AG09319 (cell line): ENCODE measurements around the gene PHYKPL.
"Not testable (repeated sequence)": the region's sequence is repeated elsewhere in the genome, so short reads cannot be mapped to it uniquely, and the experiment has no call there.

Experiments
- DNase-seq: peaks from one replicate; pipeline ENCODE4 v3.0.0-alpha.2; 2010; ENCODE audit warnings: low read depth; ENCODE audit errors: extremely low read depth
- CTCF ChIP-seq: IDR thresholded peaks from 2 replicates; pipeline ENCODE4 v1.5.1; 2011; ENCODE audit warnings: low read depth, mild to moderate bottlenecking, inconsistent platforms, low read length, moderate library complexity

Gene PHYKPL

GRCh38 chr5:178245389-178245788 is 12.8 kb upstream of the PHYKPL start:
- DNase-seq = no peak
- no peak for TF ChIP-seq CTCF

DNA sequence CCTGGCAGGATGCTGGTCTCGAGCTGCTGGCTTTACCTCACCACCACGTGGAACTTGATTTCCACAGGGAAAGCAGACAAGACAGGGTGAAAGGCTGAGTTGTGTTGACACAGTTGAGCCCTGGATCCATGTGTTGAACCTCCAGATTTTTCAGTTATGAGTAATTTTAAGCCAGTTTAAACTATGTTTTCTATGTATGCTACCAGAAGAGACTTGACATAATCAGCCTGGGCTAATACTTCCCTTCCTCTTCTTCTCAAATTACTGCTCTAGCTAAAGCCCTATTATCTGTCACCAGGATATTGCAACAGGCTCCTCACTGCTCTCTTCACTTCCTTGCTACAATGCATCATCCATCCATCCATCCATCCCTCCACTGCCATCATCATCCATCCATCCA is 12.0 kb upstream of the PHYKPL start:
- DNase-seq = no peak

GRCh38 chr5:178242416-178242815 is 9.8 kb upstream of the PHYKPL start:
- TF ChIP-seq CTCF = no peak
- no peak for DNase-seq

More for the DNA sequence above, 12.0 kb upstream of the PHYKPL start:
- TF ChIP-seq CTCF = no peak

DNA sequence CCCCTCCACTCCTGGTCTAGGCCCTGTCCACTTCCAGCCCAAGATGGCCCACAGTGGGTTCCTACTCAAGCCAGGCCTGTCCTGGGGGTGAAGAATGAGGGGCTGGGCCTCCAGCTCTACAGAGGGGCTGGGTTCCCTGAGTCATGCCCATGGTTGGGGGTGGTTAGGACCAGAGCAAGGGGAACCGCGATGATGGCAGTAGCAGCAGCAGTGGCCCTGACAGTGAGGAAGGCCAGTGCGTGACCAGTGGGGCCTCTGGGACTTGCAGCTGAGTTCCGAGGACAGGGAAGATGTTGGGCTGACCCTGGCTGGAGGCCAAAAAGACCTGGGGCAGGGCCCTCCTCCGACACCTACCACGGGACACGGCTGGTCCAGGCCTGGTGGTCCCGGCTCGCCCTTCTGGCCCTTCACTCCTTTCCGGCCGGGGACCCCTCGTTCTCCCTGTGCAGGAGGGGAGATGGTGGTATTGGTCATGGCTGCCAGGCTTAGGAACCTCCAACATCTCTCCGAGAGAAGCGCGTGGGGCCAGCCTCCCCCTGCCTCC is 9.2 kb upstream of the PHYKPL start:
- no peak for TF ChIP-seq CTCF

DNA sequence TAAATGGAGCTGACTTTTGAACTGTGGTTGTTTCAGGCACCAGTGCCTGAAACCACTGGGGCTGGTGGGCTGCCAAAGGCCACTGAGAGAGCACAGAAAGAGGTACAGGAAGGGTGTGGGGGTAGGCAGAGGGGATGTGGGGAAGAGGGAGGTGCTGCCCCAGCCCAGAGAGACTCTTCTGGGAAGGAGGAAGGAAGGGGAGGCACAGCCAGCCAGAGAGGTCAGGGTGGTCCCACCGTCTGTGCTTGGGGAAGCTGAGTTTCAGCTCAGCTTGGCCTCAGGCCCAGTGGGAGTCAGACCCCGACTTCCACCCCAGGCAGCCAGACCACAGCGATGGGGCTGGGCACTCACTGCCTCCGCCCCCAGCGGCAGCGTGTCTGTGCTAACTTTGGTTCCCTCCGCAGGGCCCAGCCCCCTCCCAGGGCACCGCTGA is 8.6 kb upstream of the PHYKPL start:
- DNase-seq = no peak
- no peak for TF ChIP-seq CTCF

More for the DNA sequence above, 9.2 kb upstream of the PHYKPL start:
- DNase-seq = no peak

- no peak for DNase-seq
- TF ChIP-seq CTCF = no peak
Measured at GRCh38 chr5:178240766-178241165, 8.2 kb upstream of the PHYKPL start.

- no peak for TF ChIP-seq CTCF
- DNase-seq = no peak
Measured at GRCh38 chr5:178240341-178240741, 7.7 kb upstream of the PHYKPL start.

GRCh38 chr5:178239626-178240301 is 7.2 kb upstream of the PHYKPL start:
- not testable (repeated sequence) for DNase-seq
